ENCODE data around the gene TINAGL1.

DNA sequence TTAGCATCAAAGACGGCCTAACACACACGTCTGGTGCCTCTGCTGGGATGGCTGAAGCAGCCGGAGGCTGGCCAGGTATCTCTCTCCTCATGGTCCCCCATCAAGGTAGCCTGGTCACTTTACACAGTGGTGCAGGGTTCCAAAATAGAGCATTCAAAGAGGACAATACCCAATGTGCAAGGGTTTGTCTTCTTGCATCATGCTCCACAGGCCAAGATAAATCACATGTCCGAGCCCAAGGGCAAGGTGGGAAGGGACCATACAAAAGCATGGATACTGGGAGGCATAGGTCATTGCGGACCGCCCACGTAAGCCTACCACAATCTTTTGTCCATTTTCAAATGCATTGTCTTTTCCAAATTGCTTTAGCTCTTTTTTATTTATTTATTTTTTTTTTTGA, 23.8 kb upstream of the TINAGL1 start:
- TF ChIP-seq, protein P1, sequence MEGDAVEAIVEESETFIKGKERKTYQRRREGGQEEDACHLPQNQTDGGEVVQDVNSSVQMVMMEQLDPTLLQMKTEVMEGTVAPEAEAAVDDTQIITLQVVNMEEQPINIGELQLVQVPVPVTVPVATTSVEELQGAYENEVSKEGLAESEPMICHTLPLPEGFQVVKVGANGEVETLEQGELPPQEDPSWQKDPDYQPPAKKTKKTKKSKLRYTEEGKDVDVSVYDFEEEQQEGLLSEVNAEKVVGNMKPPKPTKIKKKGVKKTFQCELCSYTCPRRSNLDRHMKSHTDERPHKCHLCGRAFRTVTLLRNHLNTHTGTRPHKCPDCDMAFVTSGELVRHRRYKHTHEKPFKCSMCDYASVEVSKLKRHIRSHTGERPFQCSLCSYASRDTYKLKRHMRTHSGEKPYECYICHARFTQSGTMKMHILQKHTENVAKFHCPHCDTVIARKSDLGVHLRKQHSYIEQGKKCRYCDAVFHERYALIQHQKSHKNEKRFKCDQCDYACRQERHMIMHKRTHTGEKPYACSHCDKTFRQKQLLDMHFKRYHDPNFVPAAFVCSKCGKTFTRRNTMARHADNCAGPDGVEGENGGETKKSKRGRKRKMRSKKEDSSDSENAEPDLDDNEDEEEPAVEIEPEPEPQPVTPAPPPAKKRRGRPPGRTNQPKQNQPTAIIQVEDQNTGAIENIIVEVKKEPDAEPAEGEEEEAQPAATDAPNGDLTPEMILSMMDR (IDR thresholded peaks at IDR 0.05) = no peak
- TF ChIP-seq POLR2A (IDR thresholded peaks at IDR 0.05) = no peak

Measured in gastroesophageal sphincter (tissue), 3 donors.